NCI-H1694 (cell line): ENCODE results near the gene WNT16.

Source experiments
- DNase-seq: peaks from one replicate; lab custom pipeline; 2025; lab: John Stamatoyannopoulos, UW

Gene WNT16

DNA sequence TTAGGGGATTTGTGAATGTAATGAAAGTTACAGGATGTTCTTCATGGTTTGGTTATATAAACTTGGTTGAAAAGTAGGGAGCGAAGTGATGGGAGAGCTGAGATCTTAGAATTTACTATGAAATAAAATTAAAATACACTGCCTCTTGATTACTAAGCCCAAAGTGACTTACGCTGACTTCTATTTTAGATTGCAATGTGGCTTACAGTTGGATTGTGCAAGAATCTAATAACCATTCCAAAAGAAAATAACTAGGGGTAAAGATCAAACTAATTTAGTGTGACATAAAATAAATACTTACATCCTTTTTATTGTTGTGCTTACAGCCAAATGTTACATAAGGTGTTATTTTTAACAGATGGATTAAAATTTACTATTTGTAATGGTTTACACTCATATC, 15.3 kb downstream of the WNT16 start:
- DNase-seq = no peak

DNA sequence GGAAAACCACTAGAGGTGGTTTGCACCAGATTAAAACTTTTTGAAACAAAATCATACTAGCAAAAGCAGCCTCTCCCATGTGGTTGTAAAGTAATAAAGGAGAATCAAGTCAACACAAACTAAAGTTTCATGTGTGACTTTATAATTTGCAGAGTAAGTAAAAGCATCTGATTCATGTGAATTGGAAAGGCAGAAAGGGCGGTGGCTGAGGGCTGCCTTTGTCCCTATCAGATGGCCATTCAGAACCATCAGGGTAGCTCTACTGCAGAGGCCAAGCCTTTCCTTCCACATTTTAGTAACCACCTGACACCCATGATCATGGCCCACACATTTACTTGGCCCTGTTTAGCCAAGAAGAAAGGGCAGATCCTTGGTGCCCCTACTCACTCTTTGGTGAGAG, 15.7 kb downstream of the WNT16 start:
- DNase-seq = no peak

DNA sequence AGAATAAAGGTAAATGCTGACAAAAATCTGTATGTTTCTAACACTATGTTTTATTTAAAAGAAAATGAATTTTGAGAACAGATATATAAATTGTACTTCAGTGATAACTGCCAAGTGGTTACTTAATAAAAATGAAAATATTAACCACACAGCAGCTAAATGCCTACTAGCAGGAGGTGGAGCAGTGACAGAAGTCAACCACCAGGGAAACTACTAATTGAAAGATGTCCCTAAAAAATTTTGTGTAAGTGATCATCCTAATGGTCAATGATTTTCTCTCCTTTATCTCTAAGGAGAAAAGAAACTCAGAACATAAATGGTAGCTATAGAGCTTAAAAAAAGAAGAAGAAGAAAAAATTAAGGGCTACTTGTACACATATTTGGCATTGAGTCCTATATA, 22.9 kb downstream of the WNT16 start:
- DNase-seq = no peak

DNA sequence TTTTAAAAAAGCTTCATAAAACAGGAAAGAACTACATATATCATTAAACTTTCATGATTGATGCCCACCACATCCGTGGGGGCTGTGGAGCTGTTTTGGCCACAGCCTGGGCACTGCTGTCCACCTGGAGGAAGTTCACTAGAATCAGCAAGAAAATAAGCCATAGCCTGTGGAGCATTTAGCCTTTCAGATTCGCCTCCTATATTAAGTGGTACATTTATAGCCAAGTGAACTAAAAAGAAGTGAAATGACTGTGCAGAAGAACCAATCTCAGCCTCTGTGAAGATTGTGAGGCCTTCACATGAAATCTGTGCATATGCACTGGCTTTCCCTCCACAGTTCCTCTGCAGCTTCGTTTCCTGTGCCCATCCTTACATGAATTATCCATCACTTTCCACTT, 23.5 kb downstream of the WNT16 start:
- DNase-seq = no peak

DNA sequence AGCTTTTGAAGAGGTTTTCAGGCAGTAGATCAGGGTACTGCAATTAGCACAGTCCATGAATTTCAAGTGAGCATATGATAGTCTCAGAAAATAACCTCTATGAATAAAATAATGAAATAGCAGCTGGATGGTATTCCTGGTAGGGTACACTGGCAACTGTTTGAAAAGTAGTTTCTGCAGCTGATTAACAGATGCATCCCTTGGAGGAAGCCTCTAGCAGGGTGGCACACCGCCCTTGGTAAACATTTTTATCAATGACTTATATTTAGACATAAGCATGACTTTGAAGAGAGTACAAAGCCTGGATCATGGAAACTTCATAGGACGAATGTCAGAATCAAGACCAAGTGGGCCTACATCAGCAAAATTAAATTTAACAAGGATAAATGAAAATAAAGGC, 26.8 kb downstream of the WNT16 start:
- DNase-seq = no peak

DNA sequence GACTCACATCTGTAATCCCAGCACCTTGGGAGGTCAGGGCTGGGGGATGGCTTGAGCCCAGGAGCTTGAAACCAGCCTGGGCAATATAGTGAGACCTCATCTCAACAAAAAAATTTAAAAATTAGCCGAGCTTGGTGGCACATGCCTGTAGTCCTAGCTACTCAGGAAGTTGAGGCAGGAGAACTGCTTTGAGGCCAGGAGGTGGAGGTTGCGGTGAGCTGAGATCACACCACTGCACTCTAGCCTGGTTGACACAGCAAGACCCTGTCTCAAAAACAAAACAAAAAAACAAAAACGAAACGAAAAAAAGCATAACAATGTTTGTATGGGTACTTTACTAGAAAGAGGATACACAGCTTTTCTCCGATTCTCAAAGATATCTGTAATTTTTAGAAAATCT, 31.8 kb downstream of the WNT16 start:
- DNase-seq = no peak

DNA sequence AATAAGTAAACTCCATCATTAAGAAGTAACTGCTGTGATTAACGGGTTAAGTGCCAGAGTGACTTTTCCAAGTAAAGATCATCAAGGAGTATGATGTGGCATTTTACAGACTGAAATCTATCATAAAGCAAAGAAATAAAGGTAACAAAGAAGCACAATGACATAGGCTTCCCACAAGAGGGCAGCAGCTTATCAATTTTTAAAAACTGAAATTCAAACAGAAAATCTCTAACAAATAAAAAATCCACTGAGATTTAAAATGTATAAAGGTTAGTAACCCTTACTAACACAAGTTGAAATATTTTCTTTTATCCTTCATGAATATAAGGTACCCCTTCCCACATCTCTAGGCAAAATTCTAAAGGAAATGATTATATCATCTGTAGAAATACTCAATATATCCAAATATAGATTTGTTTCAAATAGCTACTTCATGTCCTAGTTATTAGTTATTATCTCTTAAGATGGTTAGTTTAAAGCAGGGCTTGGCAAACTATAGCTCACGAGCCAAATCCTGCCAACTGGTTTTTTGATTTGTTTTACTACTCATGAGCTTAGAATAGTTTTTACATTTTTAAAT, 38.1 kb downstream of the WNT16 start:
- DNase-seq = no peak

DNA sequence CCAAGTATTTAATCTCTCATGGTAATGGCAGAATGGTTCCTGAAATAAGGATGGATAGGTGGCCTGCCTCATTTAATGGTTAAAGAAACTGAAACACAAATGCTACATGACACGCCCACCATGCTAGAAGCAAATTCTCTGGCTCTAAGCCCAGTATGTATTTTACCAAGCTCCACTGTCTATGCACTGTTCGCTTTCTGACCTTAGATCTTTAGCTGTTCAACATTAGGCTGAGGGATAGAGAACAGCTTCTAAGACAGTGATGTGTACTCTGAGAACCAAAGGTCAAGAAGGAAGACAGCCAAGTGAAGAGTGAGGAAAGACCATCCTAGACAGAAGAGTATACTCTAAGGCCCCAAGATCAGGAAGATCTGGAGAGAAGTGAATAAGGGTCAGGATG, 40.7 kb downstream of the WNT16 start:
- DNase-seq = no peak

DNA sequence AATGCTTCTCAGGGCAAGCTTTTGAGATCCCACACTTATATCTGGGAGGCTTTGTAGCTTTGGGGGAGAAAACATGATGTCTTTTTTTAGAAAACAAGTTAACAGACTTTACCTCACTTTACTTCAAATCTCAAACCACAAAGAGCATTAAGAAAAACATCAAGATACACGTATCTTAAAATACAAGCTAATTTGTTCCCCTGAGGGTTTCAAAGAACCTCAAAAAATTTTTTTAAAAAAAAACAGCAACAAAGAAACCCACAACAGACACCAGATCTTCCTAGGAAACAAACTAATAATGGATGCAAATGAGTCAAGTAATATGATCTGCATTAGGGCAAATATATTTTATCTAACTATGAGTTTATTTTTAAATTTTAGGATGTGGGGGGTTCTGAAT, 42.6 kb downstream of the WNT16 start:
- no peak for DNase-seq

DNA sequence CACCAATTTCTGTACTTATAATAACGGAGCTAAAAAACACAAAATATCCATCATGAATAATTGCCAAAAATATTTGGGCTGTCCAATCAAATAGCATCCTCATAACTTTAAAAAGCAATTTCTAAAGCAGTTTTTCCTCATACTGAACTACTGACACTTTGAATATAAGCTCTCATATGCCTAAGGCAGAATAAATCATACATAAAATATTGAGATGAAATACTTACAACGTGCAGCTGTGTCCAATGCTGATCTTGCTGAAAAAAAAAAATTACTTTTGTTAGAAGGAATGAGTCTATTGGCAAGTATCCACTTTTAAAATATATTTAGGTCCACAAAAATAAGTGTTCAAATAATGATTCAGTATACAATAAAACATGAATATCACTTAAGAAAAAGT, 43.1 kb downstream of the WNT16 start:
- DNase-seq = no peak

DNA sequence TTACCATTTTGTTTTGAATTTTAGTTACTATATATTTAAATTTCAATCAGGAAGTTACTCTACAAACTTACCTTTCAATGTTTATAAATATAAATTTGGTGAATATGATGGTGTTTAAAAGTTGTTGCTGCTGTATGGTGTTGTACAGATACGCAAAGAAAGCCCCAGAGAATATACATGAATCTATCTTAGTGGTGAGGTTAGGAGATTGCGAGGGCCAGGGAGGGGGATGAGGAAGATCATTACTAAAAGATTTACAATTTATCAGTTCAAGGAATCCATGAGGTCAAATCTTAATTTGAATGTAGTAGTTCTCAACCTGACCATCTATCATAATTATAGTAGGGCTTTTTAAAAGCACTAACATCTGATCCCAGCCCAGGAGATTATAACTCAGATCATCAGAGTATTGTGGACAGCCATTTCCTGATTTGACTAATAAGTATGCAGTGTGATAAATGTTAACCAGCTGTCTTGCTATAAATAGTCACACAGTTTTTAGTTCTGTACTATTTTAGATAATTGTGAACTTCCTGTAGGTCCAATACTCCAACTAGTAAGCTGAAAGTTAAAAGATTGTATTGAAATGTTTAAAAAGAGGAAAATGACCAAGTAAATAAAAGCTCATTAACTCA, 43.7 kb downstream of the WNT16 start:
- DNase-seq = no peak

DNA sequence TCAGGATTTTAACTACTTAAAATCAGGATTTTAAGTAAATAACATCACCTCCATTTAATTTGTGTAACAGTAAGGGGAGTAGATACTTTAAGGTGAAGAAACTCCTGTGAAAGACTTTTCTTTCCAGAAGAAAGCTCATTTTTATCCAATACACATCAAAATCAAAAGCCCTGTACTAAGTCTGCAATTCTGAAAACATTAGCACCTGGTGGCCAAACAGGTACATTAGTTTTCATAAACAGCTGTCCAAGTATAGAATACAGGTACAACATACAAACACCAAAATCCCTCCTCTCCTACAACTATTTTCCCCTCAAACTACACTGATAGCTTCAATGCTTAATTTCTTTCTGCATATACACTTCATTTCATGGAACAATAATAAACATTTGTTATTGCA, 44.4 kb downstream of the WNT16 start:
- no peak for DNase-seq

DNA sequence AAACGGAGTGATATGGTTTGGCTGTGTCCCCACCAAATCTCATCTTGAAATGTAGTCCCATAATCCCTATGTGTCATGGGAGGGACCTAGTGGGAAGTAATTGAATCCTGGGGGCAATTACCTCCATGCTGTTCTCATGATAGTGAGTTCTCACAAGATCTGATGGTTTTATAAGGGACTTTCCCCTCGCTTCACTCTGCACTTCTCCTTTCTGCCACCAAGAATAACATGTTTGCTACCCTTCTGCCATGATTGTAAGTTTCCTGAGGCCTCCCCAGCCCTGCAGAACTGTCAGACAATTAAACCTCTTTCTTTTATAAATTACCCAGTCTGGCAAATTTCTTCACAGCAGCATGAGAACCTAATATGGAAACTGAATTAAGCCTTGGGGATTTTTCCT, 48.2 kb downstream of the WNT16 start:
- DNase-seq = no peak

DNA sequence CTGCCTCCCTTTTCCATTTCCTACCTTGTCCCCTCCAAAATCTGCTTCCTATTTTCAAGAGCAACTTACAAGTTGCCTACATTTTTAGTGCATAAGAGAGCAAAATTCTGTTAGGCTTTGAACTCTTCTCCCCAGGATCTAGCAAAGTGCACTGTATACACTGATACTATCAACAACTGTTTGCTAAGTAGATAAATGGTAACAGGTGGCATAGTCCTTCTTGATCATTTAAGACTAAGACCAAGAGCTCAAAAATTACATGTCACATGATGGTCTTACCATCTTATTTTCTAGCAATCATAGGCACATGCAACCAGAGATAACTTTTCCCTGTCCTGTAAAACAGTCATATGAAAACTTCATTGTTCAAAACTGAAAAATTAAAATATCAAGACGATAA, 51.1 kb downstream of the WNT16 start:
- DNase-seq = no peak

DNA sequence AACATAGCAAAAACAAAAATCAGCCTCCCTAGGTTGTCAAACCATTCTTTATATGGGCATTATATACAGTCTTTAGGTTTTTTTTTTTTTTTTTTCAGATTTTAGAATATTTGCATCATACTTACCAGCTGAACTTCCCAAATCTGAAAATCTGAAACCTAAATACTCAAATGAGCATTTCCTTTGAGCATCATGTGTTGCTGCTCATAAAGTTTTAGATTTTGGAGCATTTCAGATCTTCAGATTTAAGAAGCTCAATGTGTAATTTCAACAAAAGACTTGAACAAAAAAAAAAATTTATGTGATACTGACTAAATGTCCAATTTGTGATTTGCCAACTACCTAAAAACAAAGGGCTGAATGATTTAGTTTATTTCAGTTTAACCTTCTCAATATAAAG, 53.7 kb downstream of the WNT16 start:
- DNase-seq = no peak

DNA sequence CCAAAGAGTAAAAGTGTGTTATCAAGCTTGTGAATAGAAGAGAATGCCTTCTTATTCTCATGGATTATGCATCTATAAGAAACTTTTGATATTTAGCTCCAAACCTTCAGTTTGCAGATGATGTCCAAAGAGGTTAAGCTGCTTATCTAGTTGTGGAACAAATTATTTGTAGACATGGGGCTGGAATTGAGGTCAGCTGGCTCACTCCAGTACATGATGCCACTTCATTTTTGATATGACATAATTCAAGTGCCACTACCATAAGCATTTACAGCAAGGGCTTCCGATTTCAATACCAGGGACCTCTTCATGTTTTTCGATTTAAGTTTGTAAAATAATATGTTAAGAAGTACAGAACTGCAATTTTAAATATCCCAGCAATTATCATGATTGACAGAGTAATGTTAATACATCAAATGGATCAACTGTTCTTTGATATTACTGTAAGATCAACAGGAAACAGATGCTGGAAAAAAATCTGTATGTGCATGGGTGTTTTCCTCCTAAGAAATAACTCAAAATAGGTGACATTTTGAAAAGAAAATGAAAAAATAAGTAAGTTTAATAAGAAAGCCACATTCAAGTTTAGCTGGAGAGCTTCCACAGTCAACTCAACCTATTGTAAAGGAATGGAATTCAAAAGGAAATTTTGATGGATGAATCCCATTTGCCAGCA, 54.6 kb downstream of the WNT16 start:
- DNase-seq = no peak

DNA sequence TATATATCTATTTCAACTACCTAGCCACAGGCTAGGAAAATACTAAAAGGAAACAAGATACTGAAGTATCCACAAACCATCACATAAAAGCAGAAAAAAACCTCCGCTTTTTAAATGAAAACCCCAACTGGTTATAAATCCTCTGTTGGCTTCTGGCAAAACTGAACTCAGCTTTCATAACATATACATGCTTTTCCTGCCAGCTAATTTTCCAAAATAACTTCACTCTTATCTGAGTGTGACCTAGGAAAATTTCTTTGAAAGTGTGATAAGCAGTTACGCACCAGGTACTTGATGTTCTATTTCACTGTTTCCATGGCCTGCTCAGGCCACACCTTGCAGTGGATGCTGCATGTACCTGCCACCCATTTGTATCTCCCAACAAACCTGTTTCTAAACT, 55.5 kb downstream of the WNT16 start:
- DNase-seq = no peak

DNA sequence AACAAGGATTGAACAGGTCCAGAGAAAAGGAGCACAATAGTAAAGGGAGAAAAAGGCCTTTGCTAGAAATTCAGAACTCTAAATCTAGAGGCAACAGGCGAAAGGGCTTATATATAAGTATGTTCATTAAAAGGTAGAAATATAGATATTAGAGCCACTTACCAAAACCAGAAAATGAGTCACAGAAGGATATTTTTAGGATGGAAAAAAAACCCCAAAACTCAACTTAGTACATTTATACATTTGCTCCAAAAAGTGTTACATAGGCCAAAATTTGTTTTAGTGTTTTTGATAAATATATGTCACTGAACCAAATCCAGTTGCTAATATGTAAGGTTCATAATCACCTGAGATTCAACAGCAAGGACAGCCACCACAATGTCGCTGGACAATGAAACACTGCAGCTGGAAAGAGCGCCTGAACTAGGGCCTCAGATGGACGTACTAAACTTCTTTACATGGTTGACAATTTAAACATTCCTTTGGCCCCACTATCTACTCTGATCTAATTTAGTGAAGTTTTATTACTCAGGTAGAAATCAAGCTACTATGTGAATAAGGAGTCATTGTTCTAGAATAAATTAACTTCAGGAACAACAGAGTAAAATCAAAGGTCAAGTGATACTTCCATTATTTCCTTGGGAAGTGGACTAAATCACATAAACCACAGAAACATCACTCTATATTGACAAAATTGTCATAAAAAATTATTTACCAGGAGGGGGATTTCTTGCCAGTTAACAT, 56.4 kb downstream of the WNT16 start:
- no peak for DNase-seq

DNA sequence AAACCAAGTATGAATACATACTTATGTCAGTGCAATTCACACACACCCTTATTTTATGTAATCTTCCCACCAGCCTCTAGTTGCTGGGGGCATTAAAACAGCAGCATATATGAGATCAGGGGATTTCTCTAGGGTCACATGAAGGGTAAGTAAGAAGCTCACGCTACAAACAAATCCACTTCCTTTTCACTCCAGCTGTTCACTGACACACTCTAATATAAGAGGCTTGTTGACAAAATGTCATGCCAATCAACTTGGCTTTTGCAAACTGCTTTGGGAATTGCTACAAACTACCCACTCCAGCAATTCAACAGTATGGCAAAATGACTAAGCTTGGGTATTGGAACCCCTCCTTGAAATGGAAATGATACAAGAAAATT, 57.0 kb downstream of the WNT16 start:
- DNase-seq = no peak

DNA sequence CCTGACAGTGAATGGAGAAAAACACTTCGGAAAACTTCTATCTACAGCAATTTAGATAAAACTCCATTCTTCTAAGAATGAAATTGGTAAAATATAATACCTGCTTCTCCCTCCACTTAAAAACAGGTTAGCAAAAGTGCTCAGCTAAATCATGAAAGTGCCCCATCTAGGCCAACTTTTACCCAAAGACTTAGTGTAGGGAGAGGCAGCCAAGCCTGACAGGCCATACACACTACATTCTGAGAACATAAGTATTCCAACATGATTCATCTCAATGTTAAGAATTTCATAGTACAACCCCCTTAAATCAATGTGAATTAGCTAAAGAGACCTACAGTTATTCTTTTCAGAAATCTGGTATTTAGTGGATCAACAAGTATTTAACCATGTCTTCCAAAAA, 60.1 kb downstream of the WNT16 start:
- DNase-seq = no peak

DNA sequence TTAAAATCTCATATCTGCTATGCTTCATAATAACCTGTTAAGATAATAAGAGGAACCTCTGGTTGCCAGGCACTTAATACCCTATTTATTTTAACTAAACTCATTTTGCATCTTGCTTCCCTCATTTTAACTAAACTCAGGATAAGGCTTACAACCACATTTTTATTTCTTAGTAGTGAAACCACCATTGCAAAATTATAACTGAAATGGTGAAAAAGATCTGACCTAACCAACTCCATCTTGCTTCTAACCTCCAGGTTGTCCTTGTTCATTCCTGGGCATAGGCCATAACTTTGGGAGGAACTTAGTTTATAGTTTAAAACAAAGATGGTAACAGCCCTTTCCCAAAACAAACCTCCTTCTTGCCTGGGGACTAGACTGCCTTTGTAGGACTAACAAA, 61.3 kb downstream of the WNT16 start:
- DNase-seq = no peak

DNA sequence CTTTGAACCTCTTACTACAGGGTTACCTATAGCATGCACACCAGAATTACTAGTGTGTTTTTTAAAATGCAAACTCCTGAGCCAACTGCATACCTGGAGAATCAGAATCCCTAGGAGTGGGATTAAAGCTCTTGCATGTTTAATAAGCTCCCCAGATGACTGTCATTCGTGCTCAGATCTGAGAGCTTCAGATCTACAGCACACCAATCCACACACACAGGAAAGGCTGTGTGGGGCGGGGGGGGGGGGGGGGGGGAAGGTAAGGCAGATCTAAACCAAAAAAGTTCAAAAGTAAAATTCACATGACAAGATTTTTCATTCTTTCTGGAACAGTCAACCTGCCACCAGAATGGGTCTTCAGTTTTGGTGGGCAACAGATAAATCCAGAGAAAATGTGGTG, 61.8 kb downstream of the WNT16 start:
- no peak for DNase-seq
